LNCAP (cell line): ENCODE data around the gene IL18R1.

Source experiments
- CTCF ChIP-seq: fragments of 450-650 bp; IDR thresholded peaks from 2 replicates; pipeline ENCODE4 v1.5.1; 2017; ENCODE audit warnings: mild to moderate bottlenecking

Gene IL18R1

DNA sequence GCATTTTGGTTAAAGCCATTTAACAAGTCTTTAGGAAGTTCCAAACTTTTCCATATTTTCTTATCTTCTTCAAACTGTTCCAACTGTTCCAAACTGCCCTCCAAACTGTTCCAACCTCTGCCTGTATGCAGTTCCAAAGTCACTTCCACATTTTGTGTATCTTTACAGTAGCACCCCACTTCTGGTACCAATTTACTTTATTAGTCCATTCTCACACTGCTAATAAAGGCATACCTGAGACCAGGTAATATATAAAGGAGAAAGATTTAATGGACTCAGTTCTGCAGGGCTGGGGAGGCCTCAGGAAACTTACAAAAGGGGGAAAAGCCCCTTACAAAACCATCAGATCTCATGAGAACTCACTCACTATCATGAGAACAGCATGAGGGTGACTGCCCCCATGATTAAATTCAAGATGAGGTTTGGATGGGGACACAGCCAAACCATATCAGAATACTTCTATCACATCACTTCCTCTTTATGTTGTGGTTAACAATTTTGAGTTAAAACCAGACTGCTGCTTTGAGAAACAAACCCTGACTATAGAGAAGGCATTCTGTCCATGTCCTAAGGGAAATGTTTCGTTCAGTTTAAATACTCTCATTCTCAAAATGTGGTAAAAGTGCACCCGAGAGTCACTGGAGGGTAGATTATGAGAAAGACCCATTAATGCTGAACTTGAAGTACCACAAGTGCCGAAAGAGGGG lies 11.0 kb downstream of the IL18R1 start:
- TF ChIP-seq CTCF: no peak

DNA sequence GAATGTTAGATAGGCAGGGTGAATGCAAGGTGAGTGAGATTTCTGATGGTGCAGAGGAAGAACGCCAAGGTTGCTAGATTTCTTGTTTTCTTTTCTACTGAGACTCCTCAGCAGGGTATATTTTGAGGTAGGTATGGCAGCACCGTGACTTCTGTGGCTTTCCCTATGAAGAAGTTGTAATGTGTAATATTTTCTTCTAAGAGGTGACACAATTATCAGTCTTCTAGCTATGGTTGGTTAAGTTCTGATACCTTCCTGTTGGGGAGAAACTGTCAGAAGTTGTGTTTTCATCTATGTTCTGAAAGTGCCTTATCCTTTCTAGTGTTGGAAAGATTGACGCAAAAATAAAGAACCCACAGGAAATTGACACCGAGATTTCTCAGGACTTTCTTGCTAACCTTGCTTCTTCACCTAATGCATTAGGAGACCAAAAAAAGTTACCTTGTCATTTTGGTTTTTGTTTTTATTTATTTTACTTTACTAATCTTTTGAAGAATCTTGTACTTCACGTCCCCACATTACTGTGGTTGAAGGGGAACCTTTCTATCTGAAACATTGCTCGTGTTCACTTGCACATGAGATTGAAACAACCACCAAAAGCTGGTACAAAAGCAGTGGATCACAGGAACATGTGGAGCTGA lies 11.9 kb downstream of the IL18R1 start:
- TF ChIP-seq CTCF: no peak

DNA sequence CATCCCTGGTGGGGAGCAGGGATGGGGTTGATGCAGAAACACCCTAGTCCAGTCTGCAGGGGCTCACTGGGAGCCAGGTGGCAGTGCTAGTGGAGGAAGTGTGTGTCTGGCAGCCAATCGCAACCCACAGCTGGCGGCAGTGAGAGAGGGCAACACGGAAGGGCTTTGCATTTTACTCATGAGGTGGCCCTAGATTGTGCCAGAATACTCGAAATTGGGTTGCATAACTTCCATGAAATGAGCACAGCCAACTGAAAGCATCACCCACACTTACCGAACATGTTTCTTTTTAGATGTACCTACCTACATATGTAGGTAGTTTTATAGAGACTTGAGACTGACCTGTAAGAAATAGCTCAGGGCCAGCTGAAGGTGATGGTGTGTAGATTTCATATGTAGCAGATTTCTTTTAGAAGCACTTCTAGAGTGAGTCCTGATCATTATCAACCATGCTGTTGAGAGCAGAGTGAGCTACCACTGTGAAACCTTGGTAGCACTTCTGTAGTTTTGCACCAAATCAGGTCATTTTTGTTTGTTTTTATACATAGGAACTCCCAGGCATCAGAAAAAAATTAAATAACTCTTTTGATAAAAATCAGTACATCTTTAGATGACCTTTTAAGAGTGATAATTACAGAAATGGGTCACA lies 13.0 kb downstream of the IL18R1 start:
- TF ChIP-seq CTCF: no peak

GRCh38 chr2:102369866-102370265 lies 14.3 kb downstream of the IL18R1 start:
- no peak for TF ChIP-seq CTCF

DNA sequence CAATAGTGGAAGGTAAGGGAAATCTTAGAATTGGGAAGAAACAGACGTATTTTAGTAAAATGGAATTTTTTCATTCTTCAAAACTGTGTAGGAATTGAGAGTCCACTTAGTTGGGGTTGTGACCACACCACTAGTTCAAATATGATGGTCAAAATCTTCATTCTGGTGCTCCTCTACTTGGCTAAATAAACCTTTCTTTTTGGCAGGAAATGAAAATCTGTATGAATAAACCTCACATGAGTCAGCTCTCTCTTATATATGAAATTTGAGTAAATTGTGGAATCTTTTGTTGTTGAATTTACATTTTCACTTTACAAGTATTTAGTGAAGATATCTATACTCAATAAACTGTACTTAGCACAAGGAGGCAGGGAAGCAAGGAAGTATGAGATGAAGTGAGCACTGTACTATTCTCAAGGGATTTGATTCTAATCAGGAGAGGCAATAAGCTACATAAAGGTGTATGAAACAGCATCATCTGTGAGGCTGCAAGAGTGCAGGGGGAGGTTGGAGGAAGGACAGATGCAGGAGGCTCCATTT lies 20.5 kb downstream of the IL18R1 start:
- TF ChIP-seq CTCF: no peak

DNA sequence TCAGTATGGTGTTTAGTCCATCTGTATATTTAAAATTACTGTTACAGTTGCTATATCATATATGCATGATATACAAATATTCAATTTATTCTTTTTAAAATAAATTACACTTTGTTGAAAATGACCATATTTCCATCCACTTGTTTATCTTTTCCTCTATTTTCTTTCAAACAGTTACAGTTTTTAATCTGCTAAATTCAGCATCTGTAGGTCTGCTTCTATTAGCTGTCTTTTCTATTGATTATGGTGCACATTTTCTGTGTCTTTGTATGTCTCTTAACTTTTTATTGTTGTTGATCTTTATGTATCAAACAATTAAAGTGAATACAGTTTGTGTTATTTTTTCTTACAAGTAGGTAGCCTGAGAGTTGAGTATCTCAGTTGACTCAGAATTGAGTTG lies 28.1 kb downstream of the IL18R1 start:
- TF ChIP-seq CTCF: no peak

GRCh38 chr2:102385522-102385921 lies 29.9 kb downstream of the IL18R1 start:
- no peak for TF ChIP-seq CTCF
